Prostate gland (tissue), 2 donors: ENCODE data around the gene SPOP. TPM values are rescaled to one million over a fixed set of nuclear protein-coding genes. Genes with fewer than 3 reads are reported as not detected.

Source experiments
- DNase-seq: peaks from one replicate; pipeline ENCODE4 v3.0.0-alpha.2; 2019; ENCODE audit warnings: low spot score
- H3K27ac ChIP-seq, 2 donors: fragments of 200-600 bp; sonication (generic); 2 replicates each; pipeline ENCODE4 v1.5.1; 2017 to 2019
- H3K27me3 ChIP-seq: fragments of 200-600 bp; sonication (generic); replicated peaks from 2 replicates; pipeline ENCODE4 v1.5.1; 2019; ENCODE audit not compliant: insufficient read depth
- H3K36me3 ChIP-seq, 2 donors: fragments of 200-600 bp; sonication (generic); 1 replicate in 1 of 2; 2 replicates in 1 of 2; pipeline versions ENCODE4 v1.5.1 to v1.8.1; 2017 to 2019
- H3K4me1 ChIP-seq: fragments of 200-600 bp; sonication (generic); replicated peaks from 2 replicates; pipeline ENCODE4 v1.5.1; 2019
- H3K4me3 ChIP-seq, 2 donors: fragments of 200-600 bp; sonication (generic); 2 replicates each; pipeline ENCODE4 v1.5.1; 2017 to 2019
- H3K9me3 ChIP-seq: fragments of 200-600 bp; sonication (generic); 2 replicates; pipeline ENCODE4 v1.5.1; 2017
- POLR2A ChIP-seq: fragments of 450-650 bp; IDR thresholded peaks from one replicate; pipeline ENCODE4 v1.6.1; 2016; ENCODE audit warnings: antibody characterized with exemption, mild to moderate bottlenecking
- POLR2AphosphoS5 ChIP-seq: sonication (generic); formaldehyde crosslinking; IDR thresholded peaks from one replicate; pipeline ENCODE4 v1.6.1; 2017; ENCODE audit warnings: antibody characterized with exemption
- WGBS: methylation state at CpG from one replicate; pipeline ENCODE4 v1.1.5; 2018; 5-methylcytosine and 5-hydroxymethylcytosine counted together
- intact Hi-C: fragments of 100-400 bp; cut with DNase I; formaldehyde crosslinking; loops from one replicate; pipeline ENCODE4 v1.14.2; 2022
- total RNA-seq, 2 donors: library from RNA; depleted of rRNA; stranded (reverse); fragments of >200 nt; gene quantifications; one replicate each; pipeline ENCODE4 v1.1.0, GENCODE V29; 2016
- TF ChIP-seq, protein P1 (sequence below), 4 experiments: fragments of 200-600 bp in 2 of 4; fragments of 450-650 bp in 2 of 4; sonication (generic) in 2 of 4; IDR thresholded peaks; 1 replicate in 3 of 4; 2 replicates in 1 of 4; pipeline ENCODE4 v1.5.1; 2016 to 2019; ENCODE audit warnings: antibody characterized with exemption in 4 of 4, mild to moderate bottlenecking in 2 of 4, moderate library complexity in 2 of 4

Gene SPOP
- total RNA-seq, 2 donors from 2014 or later: 80.8 to 93.0 TPM

GRCh38 chr17:49664706-49665211 is 13.1 kb downstream of the SPOP start:
- TF ChIP-seq, protein P1, sequence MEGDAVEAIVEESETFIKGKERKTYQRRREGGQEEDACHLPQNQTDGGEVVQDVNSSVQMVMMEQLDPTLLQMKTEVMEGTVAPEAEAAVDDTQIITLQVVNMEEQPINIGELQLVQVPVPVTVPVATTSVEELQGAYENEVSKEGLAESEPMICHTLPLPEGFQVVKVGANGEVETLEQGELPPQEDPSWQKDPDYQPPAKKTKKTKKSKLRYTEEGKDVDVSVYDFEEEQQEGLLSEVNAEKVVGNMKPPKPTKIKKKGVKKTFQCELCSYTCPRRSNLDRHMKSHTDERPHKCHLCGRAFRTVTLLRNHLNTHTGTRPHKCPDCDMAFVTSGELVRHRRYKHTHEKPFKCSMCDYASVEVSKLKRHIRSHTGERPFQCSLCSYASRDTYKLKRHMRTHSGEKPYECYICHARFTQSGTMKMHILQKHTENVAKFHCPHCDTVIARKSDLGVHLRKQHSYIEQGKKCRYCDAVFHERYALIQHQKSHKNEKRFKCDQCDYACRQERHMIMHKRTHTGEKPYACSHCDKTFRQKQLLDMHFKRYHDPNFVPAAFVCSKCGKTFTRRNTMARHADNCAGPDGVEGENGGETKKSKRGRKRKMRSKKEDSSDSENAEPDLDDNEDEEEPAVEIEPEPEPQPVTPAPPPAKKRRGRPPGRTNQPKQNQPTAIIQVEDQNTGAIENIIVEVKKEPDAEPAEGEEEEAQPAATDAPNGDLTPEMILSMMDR (IDR thresholded peaks at IDR 0.05): no peak
- TF ChIP-seq POLR2AphosphoS5 (no peak), POLR2A (no peak)
- Histone ChIP-seq H3K4me3 (no peak overlapping the region), H3K36me3 (no peaks in the 10 kb centered on the region), H3K9me3 (no peaks in the 10 kb centered on the region), H3K4me1 (no peaks in the 10 kb centered on the region), H3K27me3 (no peaks in the 10 kb centered on the region), H3K27ac (no peak overlapping the region)
- WGBS: 75% methylated on average over 3 of the region's 3 CpGs
- intact Hi-C loops: no loop called here
- DNase-seq: no peak

DNA sequence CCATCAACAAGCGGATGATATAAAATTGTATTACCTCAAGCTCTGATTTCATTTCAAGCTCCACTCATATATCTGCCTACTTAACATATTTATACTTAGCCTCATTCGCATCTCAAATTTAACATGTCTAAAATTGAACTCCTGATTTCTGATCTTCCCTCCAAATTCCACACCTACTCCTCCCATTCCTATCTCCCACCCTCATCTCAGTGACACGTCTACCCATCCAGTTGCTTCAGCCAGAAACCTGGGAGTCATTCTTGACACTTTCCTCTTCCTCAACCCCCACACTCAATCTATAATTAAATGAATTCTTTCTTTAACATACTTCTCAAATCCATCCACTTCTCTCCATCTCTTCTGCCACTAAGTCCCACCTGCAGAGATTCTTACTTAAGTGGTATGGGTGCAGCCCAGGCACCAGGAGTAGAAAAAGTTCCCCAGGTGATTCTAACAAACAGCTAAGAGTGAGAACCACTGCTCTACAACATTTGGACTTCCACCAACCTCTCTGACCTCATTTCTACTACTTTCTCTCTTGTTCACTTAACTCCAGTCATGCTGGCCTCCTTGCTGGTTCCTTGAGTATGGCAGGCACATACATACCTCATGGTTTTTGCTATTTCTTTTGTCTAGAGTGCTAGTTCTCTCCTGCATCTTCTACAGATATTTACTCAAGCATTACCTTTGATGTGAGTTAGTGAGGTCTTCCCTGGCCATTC is 18.1 kb downstream of the SPOP start:
- Histone ChIP-seq H3K27me3 (no peaks in the 10 kb centered on the region), H3K4me3 (no peak overlapping the region), H3K27ac (no peak overlapping the region), H3K9me3 (no peaks in the 10 kb centered on the region), H3K36me3 (no peaks in the 10 kb centered on the region), H3K4me1 (no peaks in the 10 kb centered on the region)
- no peak for DNase-seq
- intact Hi-C loops: no loop called here
- 93% methylated on average over 3 of the region's 3 CpGs for WGBS
- TF ChIP-seq, protein P1 (IDR thresholded peaks at IDR 0.05): no peak
- no peak for TF ChIP-seq POLR2A
- no peak for TF ChIP-seq POLR2AphosphoS5

GRCh38 chr17:49656247-49656646 is 21.6 kb downstream of the SPOP start:
- Histone ChIP-seq H3K4me3 (no peak overlapping the region), H3K9me3 (no peaks in the 10 kb centered on the region), H3K4me1 (no peaks in the 10 kb centered on the region), H3K36me3 (no peaks in the 10 kb centered on the region), H3K27ac (no peak overlapping the region), H3K27me3 (no peaks in the 10 kb centered on the region)
- WGBS: 46% methylated on average over 1 of the region's 1 CpG
- TF ChIP-seq POLR2AphosphoS5: no peak
- no peak for TF ChIP-seq POLR2A
- TF ChIP-seq, protein P1 (IDR thresholded peaks at IDR 0.05): no peak
- intact Hi-C loops: no loop called here
- DNase-seq: no peak

GRCh38 chr17:49647256-49647585 is 30.7 kb downstream of the SPOP start:
- intact Hi-C loops: loop anchor here (5.0 kb wide), 1 partner anchor 45 kb away; no protein-coding TSS in a partner anchor
- peak overlapping the region; percentile 68 to 73 for H3K27ac ChIP-seq
- TF ChIP-seq POLR2AphosphoS5: no peak
- TF ChIP-seq, protein P1 (IDR thresholded peaks at IDR 0.05): no peak
- TF ChIP-seq POLR2A: no peak
- no peaks in the 10 kb centered on the region for H3K4me1 ChIP-seq
- H3K27me3 ChIP-seq: no peaks in the 10 kb centered on the region
- H3K36me3 ChIP-seq: no peaks in the 10 kb centered on the region
- no peak for DNase-seq
- WGBS: 80% methylated on average over 8 of the region's 8 CpGs
- no peaks in the 10 kb centered on the region for H3K9me3 ChIP-seq
- H3K4me3 ChIP-seq: no peak overlapping the region
